HCT116 (cell line): ENCODE results near the gene KDM3B. TPM values are rescaled to one million over a fixed set of nuclear protein-coding genes. Genes with fewer than 3 reads are reported as not detected.

Experiments
- ATAC-seq: fragments of 200-7000 bp; cut with Tn5 transposase; 2 replicates; pipeline ENCODE4 v1.9.1; 2020; ENCODE audit warnings: mild to moderate bottlenecking, moderate library complexity
- BruUV-seq: library from RNA; stranded (reverse); fragments of 400-500 nt; replicated peaks from 2 replicates; lab custom pipeline; 2021; lab: Mats Ljungman, UMichigan
- CTCF ChIA-PET: fragments of 300-600 bp; sonication (Branson Sonifier 250); formaldehyde crosslinking; loops from one replicate; lab custom pipeline; 2021; ENCODE audit warnings: antibody characterized with exemption; lab: Charles Lee
- POLR2A ChIA-PET: fragments of 300-600, 350-600 bp; sonication (Branson Sonifier 250); formaldehyde crosslinking; loops from one replicate; lab custom pipeline; 2021; ENCODE audit warnings: antibody characterized with exemption; lab: Charles Lee
- RAD21 ChIA-PET, 2 experiments: fragments of 300-600 bp; sonication (Branson Sonifier 250); formaldehyde crosslinking; loops; one replicate each; lab custom pipeline; 2023; ENCODE audit warnings: low total read pairs in 2 of 2; ENCODE audit not compliant: uncharacterized antibody in 2 of 2, unreplicated experiment in 2 of 2, low non-redundant PET in 1 of 2; lab: Charles Lee
- DNase-seq: peaks from one replicate; pipeline ENCODE4 v3.0.0-alpha.2; 2010; ENCODE audit warnings: low read depth, low spot score
- H2AFZ ChIP-seq: fragments of 200-600 bp; shearing (Covaris generic), sonication (generic); 2 replicates; pipeline ENCODE4 v1.6.1; 2017; ENCODE audit warnings: low read depth, mixed run types, mixed read lengths, antibody characterized with exemption, low read length; ENCODE audit not compliant: poor library complexity, severe bottlenecking
- H3K27ac ChIP-seq: 2 replicates; pipeline ENCODE4 v1.5.1; 2012; ENCODE audit warnings: low read depth, low read length
- H3K27me3 ChIP-seq: fragments of 200-600 bp; sonication (generic); 2 replicates; pipeline ENCODE4 v1.6.1; 2016; ENCODE audit warnings: mixed run types, low read length, mixed read lengths; ENCODE audit not compliant: insufficient read depth
- H3K36me3 ChIP-seq, 2 experiments: fragments of 200-500 bp in 1 of 2; fragments of 200-600 bp in 1 of 2; sonication (Bioruptor generic) in 1 of 2; sonication (generic) in 1 of 2; 2 replicates each; pipeline versions ENCODE4 v1.5.1 to v1.6.1; 2014 to 2016; ENCODE audit warnings: low read length in 2 of 2, inconsistent platforms in 1 of 2, mixed read lengths in 1 of 2, mixed run types in 1 of 2; ENCODE audit not compliant: insufficient read depth in 2 of 2, control insufficient read depth in 1 of 2
- H3K4me1 ChIP-seq, 2 experiments: fragments of 200-600 bp in 1 of 2; sonication (generic) in 1 of 2; 2 replicates each; pipeline versions ENCODE4 v1.5.1 to v1.6.1; 2012 to 2017; ENCODE audit warnings: low read length in 2 of 2, inconsistent platforms in 1 of 2, mild to moderate bottlenecking in 1 of 2, mixed read lengths in 1 of 2, mixed run types in 1 of 2, moderate library complexity in 1 of 2; ENCODE audit not compliant: insufficient read depth in 2 of 2, control insufficient read depth in 1 of 2
- H3K4me2 ChIP-seq: fragments of 200-600 bp; sonication (generic); 2 replicates; pipeline ENCODE4 v1.6.1; 2017; ENCODE audit warnings: mixed run types, low read length, mixed read lengths
- H3K4me3 ChIP-seq, 2 experiments: fragments of 200-600 bp in 1 of 2; sonication (generic) in 1 of 2; replicated peaks in 1 of 2; 2 replicates each; pipeline ENCODE4 v1.5.1; 2011 to 2016; ENCODE audit warnings: low read length in 2 of 2, control low read depth in 1 of 2, low read depth in 1 of 2, mild to moderate bottlenecking in 1 of 2, mixed read lengths in 1 of 2, mixed run types in 1 of 2
- H3K79me2 ChIP-seq: fragments of 200-600 bp; sonication (generic); 2 replicates; pipeline ENCODE4 v1.6.1; 2017; ENCODE audit warnings: mild to moderate bottlenecking, mixed run types, low read length, moderate library complexity, mixed read lengths; ENCODE audit not compliant: insufficient read depth
- H3K9ac ChIP-seq: fragments of 200-600 bp; sonication (generic); 2 replicates; pipeline ENCODE4 v1.6.1; 2016; ENCODE audit warnings: low read length, mixed read lengths
- H3K9me2 ChIP-seq: fragments of 200-600 bp; sonication (generic), shearing (Covaris generic); 2 replicates; pipeline ENCODE4 v1.6.1; 2017; ENCODE audit warnings: mixed run types, mild to moderate bottlenecking, moderate library complexity; ENCODE audit not compliant: insufficient read depth
- H3K9me3 ChIP-seq, 2 experiments: fragments of 200-500 bp in 1 of 2; fragments of 200-600 bp in 1 of 2; sonication (Bioruptor generic) in 1 of 2; sonication (generic) in 1 of 2; 2 replicates each; pipeline ENCODE4 v1.6.1; 2014 to 2017; ENCODE audit warnings: low read length in 2 of 2, mixed read lengths in 2 of 2, inconsistent platforms in 1 of 2, low read depth in 1 of 2, mild to moderate bottlenecking in 1 of 2, mixed run types in 1 of 2, moderate library complexity in 1 of 2; ENCODE audit not compliant: control insufficient read depth in 1 of 2, insufficient read depth in 1 of 2
- H4K20me1 ChIP-seq: fragments of 200-600 bp; sonication (generic), shearing (Covaris generic); 2 replicates; pipeline ENCODE4 v1.6.1; 2017; ENCODE audit warnings: mixed run types, mild to moderate bottlenecking, moderate library complexity; ENCODE audit not compliant: insufficient read depth
- ATF3 ChIP-seq: IDR thresholded peaks from 2 replicates; pipeline ENCODE4 v1.6.1; 2012
- CEBPB ChIP-seq: IDR thresholded peaks from 2 replicates; pipeline ENCODE4 v1.6.1; 2012; ENCODE audit warnings: low read depth
- CTCF ChIP-seq, 3 experiments: fragments of 200-600 bp in 1 of 3; sonication (generic) in 1 of 3; IDR thresholded peaks in 2 of 3; conservative IDR thresholded peaks in 1 of 3; 2 replicates each; pipeline ENCODE4 v1.5.1; 2012 to 2017; ENCODE audit warnings: low read depth in 2 of 3, low read length in 2 of 3, antibody characterized with exemption in 1 of 3, borderline replicate concordance in 1 of 3, control low read depth in 1 of 3, mild to moderate bottlenecking in 1 of 3, mixed read lengths in 1 of 3, mixed run types in 1 of 3, moderate library complexity in 1 of 3; ENCODE audit not compliant: insufficient read depth in 1 of 3
- ELF1 ChIP-seq: IDR thresholded peaks from 2 replicates; pipeline ENCODE4 v1.6.1; 2012; ENCODE audit warnings: low read depth, borderline replicate concordance
- FOSL1 ChIP-seq: IDR thresholded peaks from 2 replicates; pipeline ENCODE4 v1.6.1; 2012; ENCODE audit warnings: low read depth
- MAX ChIP-seq: IDR thresholded peaks from 2 replicates; pipeline ENCODE4 v1.6.1; 2012
- POLR2A ChIP-seq: IDR thresholded peaks from 2 replicates; pipeline ENCODE4 v1.7.0; 2011; ENCODE audit warnings: borderline replicate concordance; ENCODE audit not compliant: insufficient read depth, insufficient read length; ENCODE audit errors: extremely low read depth
- POLR2AphosphoS5 ChIP-seq: IDR thresholded peaks from 2 replicates; pipeline ENCODE4 v1.6.1; 2011; ENCODE audit warnings: mild to moderate bottlenecking, low read depth, low read length, moderate library complexity
- RAD21 ChIP-seq: IDR thresholded peaks from 2 replicates; pipeline ENCODE4 v1.6.1; 2012; ENCODE audit warnings: low read depth, mild to moderate bottlenecking
- TCF7L2 ChIP-seq: IDR thresholded peaks from 2 replicates; pipeline ENCODE4 v1.7.0; 2011; ENCODE audit warnings: borderline replicate concordance, inconsistent platforms; ENCODE audit not compliant: insufficient read depth, insufficient read length; ENCODE audit errors: extremely low read depth
- YY1 ChIP-seq: IDR thresholded peaks from 2 replicates; pipeline ENCODE4 v1.6.1; 2011; ENCODE audit warnings: low read length, low read depth, moderate library complexity, mild to moderate bottlenecking; ENCODE audit not compliant: insufficient replicate concordance; ENCODE audit errors: extremely low read depth
- intact Hi-C: fragments of 100-400 bp; cut with micrococcal nuclease; formaldehyde crosslinking; loops from 2 replicates; pipeline ENCODE4 v1.10.0; 2022
- total RNA-seq: library from RNA; stranded (reverse); gene quantifications from one replicate; pipeline ENCODE4 v1.2.1, GENCODE V29; 2021; ENCODE audit not compliant: unreplicated experiment

The KDM3B gene
- total RNA-seq, 1 experiment from 2014 or later, result 65.1 TPM

- BruUV-seq, result no TSS peak
- intact Hi-C loops, result loop anchor here (10.0 kb wide), 1 partner anchor 806 kb away; no protein-coding TSS in a partner anchor
- no peaks in the 10 kb centered on the region for H3K36me3 ChIP-seq
- H4K20me1 ChIP-seq, result no peaks in the 10 kb centered on the region
- H3K4me3 ChIP-seq, result no peak overlapping the region
- ATAC-seq (no peak), DNase-seq (no peak)
- no peak overlapping the region for H3K9ac ChIP-seq
- H3K79me2 ChIP-seq, result no peaks in the 10 kb centered on the region
- ChIA-PET CTCF (no interaction called here), RAD21 (no interaction called here), POLR2A (no interaction called here)
- H3K27ac ChIP-seq, result no peak overlapping the region
- H3K9me2 ChIP-seq, result no peaks in the 10 kb centered on the region
- H3K4me2 ChIP-seq, result no peak overlapping the region
- H3K27me3 ChIP-seq, result no peaks in the 10 kb centered on the region
- H3K4me1 ChIP-seq, result peaks cover 0 to 18% of the 10 kb centered on the region in 2 experiments; a peak in 3 of 4 replicates
- H3K9me3 ChIP-seq, result no peaks in the 10 kb centered on the region
- no peak overlapping the region for H2AFZ ChIP-seq
- no peak for TF ChIP-seq RAD21
- TF ChIP-seq CTCF (IDR thresholded peaks at IDR 0.05 in 2 of 3, conservative IDR thresholded peaks at IDR 0.05 in 1 of 3; ENCODE audit: borderline replicate concordance in 1 of 3, insufficient read depth in 1 of 3, low read depth in 2 of 3, low read length in 2 of 3), result no peak
- no peak for TF ChIP-seq CEBPB
- TF ChIP-seq POLR2AphosphoS5, result no peak
- TF ChIP-seq MAX, result no peak
- TF ChIP-seq ATF3, result no peak
- TF ChIP-seq YY1, result no peak
- TF ChIP-seq ELF1, result no peak
- TF ChIP-seq FOSL1, result no peak
- no peak for TF ChIP-seq TCF7L2
- no peak for TF ChIP-seq POLR2A
These were observed 106.4 kb downstream of the KDM3B start for GRCh38 chr5:138458856-138459255.
